Umbilical cord (tissue), 2 donors: ENCODE results near the gene ACSL1. TPM values are rescaled to one million over a fixed set of nuclear protein-coding genes. Genes with fewer than 3 reads are reported as not detected.

ENCODE experiments used
- DNase-seq: peaks from one replicate; pipeline ENCODE4 v3.0.0-alpha.2; 2015; ENCODE audit warnings: low spot score
- total RNA-seq: library from RNA; depleted of rRNA; stranded (reverse); fragments of >200 nt; gene quantifications from one replicate; pipeline ENCODE4 v1.2.3, GENCODE V29; 2014; ENCODE audit warnings: low replicate concordance; ENCODE audit not compliant: insufficient read depth

Gene ACSL1
- total RNA-seq, 1 donor from 2014 or later, result 154 TPM

- no peak for DNase-seq
Measured at GRCh38 chr4:184722798-184723197, 103.0 kb downstream of the ACSL1 start.

- DNase-seq, result no peak
Measured at GRCh38 chr4:184721254-184721653, 104.5 kb downstream of the ACSL1 start.

GRCh38 chr4:184719407-184719806, 106.4 kb downstream of the ACSL1 start:
- no peak for DNase-seq

DNA sequence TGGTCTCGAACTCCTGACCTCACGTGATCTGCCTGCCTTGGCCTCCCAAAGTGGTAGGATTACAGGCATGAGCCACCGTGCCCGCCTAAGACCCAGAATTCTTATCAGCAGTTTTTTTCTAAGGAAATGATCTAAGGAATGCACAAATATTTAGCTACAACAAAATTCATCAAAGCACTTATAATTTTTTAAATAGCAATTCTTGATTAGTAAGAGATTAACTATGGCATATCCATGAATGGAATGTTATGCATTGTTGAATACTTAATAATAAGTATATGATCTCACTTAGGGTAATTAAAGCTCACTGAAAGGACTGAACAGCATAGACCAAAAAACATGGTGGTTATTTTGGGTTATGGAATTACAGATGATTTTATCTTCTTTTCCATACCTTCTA, 110.2 kb downstream of the ACSL1 start:
- no peak for DNase-seq

DNA sequence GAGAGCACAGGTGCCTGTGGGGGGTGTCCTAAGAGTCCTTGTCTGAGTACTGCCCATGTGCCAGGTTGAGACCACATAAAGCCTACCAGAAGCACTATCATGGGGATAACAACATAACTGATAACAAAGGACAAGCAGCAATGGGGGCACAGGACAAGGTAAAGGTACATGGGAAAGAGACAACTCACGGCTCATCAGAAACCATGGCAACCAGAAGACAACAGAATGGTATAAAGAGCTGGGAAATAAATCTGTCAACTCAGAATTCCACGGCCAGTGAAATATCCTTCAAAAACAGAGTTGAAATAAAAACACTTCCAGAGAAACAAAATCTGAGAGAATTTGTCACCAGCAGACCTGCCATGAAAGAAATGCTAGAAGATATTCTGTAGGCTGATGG, 111.9 kb downstream of the ACSL1 start:
- no peak for DNase-seq

DNA sequence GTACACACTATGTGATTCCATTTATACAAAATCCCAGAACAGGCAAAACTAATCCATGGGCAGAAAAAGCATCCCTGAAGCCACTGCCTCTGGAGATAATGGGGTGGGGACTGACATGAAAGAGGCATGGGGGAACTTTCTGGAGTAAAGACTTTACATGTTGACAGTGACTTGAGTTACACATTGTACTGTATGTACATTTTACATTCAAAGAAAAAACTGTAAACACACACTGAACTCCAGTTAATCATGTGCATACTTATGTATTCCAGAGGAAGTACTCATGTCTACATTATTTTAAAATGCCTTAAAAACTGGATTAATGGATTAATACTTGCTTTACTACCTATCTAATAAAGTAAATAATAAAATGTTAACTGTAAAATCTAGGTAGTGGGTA, 113.4 kb downstream of the ACSL1 start:
- DNase-seq, result no peak

DNA sequence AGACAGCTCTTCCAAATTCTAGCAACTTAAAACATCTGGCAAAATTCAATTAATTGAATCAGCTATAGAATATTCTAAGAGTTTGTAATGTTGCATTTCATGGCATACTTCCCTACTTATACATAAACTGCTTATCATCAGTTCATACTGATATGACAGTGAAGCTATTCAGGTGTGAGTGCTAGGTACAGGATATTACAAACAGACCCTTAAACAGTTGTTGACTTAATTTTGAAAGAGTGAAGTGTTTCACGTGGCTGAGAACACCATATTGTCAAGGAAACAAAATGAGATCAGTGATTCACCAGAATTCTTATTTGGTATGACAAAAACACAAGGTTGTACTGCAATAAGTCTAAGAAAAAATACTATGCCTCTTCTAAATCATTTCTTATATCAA, 119.3 kb downstream of the ACSL1 start:
- no peak for DNase-seq

- DNase-seq, result no peak
Measured at GRCh38 chr4:184705692-184706091, 120.1 kb downstream of the ACSL1 start.

Other genes with a start within 250 kb of the ACSL1 start
- 42.9 TPM for gene CASP3, start 176.5 kb downstream of the ACSL1 start, total RNA-seq
- gene PRIMPOL, start 176.2 kb downstream of the ACSL1 start, total RNA-seq, result 34.4 TPM
- gene CENPU, start 91.9 kb downstream of the ACSL1 start, total RNA-seq, result 13.2 TPM
- not detected for gene HELT, start 192.5 kb upstream of the ACSL1 start, total RNA-seq